GM06990 (cell line): ENCODE results near the gene KRTAP9-7.
"Not testable (repeated sequence)": the region's sequence is repeated elsewhere in the genome, so short reads cannot be mapped to it uniquely, and the experiment has no call there.

Experiments
- DNase-seq: peaks from one replicate; pipeline ENCODE4 v3.0.0-alpha.2; 2011; ENCODE audit not compliant: insufficient read length; ENCODE audit errors: extremely low read depth
- H3K27me3 ChIP-seq: replicated peaks from 2 replicates; pipeline ENCODE4 v1.6.0; 2011; ENCODE audit warnings: low read length; ENCODE audit not compliant: control insufficient read depth, insufficient read depth
- H3K36me3 ChIP-seq: 2 replicates; pipeline ENCODE4 v1.5.1; 2011; ENCODE audit warnings: low read length; ENCODE audit not compliant: control insufficient read depth, insufficient read depth
- H3K4me3 ChIP-seq: replicated peaks from 2 replicates; pipeline ENCODE4 v1.5.1; 2011; ENCODE audit warnings: low read depth, mild to moderate bottlenecking, control low read depth, low read length
- TF ChIP-seq, protein P1 (sequence below): IDR thresholded peaks from 2 replicates; pipeline ENCODE4 v1.5.1; 2011; ENCODE audit warnings: low read length, control low read depth, mild to moderate bottlenecking, inconsistent platforms; ENCODE audit not compliant: insufficient read depth, poor library complexity, severe bottlenecking

KRTAP9-7 gene, protein sequence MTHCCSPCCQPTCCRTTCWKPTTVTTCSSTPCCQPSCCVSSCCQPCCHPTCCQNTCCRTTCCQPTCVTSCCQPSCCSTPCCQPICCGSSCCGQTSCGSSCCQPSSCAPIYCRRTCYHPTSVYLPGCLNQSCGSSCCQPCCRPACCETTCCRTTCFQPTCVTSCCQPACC

GRCh38 chr17:41275648-41276190 lies at the start of gene KRTAP9-7:
Gene KRTAP9-7 (plus strand): TSS chr17:41275698. CDS start chr17:41275698, 0 bp downstream.
- not testable (repeated sequence) for H3K4me3 ChIP-seq, DNase-seq, H3K27me3 ChIP-seq, H3K36me3 ChIP-seq

DNA sequence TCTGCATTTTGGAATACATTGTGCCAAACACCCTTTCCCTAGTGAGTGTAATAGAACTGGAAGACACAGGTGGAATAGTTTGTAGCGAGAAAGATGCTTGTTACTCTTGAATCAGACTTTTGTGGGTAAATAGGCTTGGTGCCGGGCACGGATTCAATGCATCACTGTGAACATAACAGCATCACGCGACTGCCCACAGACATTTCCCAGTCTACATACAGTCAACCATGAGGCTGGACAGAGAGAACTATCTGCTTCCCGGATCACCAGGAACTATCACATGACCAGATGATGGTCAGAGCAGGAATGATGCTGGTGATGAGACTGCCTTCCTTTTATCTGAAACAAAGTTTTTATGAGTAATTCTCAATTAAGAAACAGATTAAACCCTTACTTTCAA lies 49.4 kb upstream of the KRTAP9-7 start:
- TF ChIP-seq, protein P1, sequence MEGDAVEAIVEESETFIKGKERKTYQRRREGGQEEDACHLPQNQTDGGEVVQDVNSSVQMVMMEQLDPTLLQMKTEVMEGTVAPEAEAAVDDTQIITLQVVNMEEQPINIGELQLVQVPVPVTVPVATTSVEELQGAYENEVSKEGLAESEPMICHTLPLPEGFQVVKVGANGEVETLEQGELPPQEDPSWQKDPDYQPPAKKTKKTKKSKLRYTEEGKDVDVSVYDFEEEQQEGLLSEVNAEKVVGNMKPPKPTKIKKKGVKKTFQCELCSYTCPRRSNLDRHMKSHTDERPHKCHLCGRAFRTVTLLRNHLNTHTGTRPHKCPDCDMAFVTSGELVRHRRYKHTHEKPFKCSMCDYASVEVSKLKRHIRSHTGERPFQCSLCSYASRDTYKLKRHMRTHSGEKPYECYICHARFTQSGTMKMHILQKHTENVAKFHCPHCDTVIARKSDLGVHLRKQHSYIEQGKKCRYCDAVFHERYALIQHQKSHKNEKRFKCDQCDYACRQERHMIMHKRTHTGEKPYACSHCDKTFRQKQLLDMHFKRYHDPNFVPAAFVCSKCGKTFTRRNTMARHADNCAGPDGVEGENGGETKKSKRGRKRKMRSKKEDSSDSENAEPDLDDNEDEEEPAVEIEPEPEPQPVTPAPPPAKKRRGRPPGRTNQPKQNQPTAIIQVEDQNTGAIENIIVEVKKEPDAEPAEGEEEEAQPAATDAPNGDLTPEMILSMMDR, result no peak
- no peak overlapping the region for H3K4me3 ChIP-seq
- no peak for DNase-seq
- H3K27me3 ChIP-seq, result no peaks in the 10 kb centered on the region
- H3K36me3 ChIP-seq, result no peaks in the 10 kb centered on the region

GRCh38 chr17:41226598-41227095 lies 48.9 kb upstream of the KRTAP9-7 start, which contains the start of gene KRTAP9-2:
Gene KRTAP9-2 (plus strand): TSS chr17:41226648. CDS start chr17:41226655, 7 bp downstream.
- DNase-seq, H3K4me3 ChIP-seq, H3K27me3 ChIP-seq, H3K36me3 ChIP-seq: not testable (repeated sequence)

GRCh38 chr17:41230094-41230493 lies 45.4 kb upstream of the KRTAP9-7 start:
- DNase-seq, result no peak
- no peak overlapping the region for H3K4me3 ChIP-seq
- no peaks in the 10 kb centered on the region for H3K27me3 ChIP-seq
- no peaks in the 10 kb centered on the region for H3K36me3 ChIP-seq
- TF ChIP-seq, protein P1, result no peak

DNA sequence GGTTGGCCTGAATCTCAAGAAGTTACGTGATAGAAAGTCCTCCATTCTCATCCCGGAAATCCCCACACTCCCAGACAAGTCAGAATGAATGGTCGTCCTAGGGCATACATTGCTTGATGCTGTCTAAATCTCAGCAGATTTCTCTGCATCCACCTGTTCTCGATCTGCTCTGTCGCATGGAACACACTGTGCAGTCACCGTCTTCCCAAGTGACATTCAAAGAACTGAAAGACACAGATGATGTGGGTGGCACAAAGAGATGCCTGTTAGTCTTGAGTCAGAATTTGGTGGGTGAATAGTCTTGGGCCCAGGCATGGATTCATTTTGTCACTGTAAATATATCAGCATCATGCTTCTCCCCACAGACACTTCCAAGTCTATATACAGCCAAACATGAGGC lies 43.8 kb upstream of the KRTAP9-7 start:
- Histone ChIP-seq H3K27me3 (no peaks in the 10 kb centered on the region), H3K4me3 (no peak overlapping the region), H3K36me3 (no peaks in the 10 kb centered on the region)
- TF ChIP-seq, protein P1, result no peak
- DNase-seq, result no peak

DNA sequence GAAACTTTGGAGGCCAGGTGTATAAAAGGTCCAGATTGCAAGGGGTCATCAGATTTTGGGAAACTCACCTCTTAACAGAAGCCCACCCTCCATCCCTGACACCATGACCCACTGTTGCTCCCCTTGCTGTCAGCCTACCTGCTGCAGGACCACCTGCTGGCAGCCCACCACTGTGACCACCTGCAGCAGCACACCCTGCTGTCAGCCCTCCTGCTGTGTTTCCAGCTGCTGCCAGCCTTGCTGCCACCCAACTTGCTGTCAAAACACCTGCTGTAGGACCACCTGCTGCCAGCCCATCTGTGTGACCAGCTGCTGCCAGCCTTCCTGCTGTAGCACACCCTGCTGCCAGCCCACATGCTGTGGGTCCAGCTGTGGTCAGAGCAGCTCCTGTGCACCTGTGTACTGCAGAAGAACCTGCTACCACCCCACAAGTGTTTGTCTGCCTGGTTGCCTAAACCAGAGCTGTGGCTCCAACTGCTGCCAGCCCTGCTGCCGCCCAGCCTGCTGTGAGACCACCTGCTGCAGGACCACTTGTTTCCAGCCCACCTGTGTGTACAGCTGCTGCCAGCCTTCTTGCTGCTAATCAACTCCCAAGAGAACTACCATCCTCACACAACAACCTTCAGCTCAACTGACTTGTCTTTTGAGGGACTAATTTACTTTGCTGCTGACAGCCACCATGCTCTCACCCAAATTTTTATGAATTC lies 42.9 kb upstream of the KRTAP9-7 start, which contains the start of gene KRTAP9-3:
Gene KRTAP9-3, plus strand, starts transcription at position 51 of the 707 bp plus-strand sequence. Its CDS starts 53 bp downstream, at position 104.
- not testable (repeated sequence) for DNase-seq, H3K36me3 ChIP-seq, H3K4me3 ChIP-seq, H3K27me3 ChIP-seq

DNA sequence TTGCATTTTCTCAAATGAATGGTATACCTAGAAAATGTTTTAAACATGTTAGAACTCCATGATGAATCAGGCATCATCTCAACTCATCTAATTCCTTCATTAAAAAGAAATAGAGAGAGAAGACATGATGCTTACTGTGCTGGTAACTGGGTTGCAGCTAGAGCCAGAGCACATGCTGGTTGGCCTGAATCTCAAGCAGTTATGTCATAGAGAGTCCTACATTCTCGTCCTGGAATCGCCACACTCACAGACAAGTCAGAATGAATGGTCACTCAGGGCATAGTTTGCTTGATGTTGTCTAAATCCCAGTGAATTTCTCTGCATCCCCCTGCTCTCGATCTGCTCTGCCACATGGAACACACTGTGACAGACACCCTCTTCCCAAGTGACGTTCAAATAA lies 38.4 kb upstream of the KRTAP9-7 start:
- not testable (repeated sequence) for H3K27me3 ChIP-seq, H3K36me3 ChIP-seq, H3K4me3 ChIP-seq, DNase-seq

- H3K4me3 ChIP-seq, H3K27me3 ChIP-seq, DNase-seq, H3K36me3 ChIP-seq: not testable (repeated sequence)
Observed at GRCh38 chr17:41237949-41238437, 37.5 kb upstream of the KRTAP9-7 start, which contains the start of gene KRTAP9-8. Gene KRTAP9-8 (plus strand): TSS chr17:41237999. CDS start chr17:41238052, 53 bp downstream.

DNA sequence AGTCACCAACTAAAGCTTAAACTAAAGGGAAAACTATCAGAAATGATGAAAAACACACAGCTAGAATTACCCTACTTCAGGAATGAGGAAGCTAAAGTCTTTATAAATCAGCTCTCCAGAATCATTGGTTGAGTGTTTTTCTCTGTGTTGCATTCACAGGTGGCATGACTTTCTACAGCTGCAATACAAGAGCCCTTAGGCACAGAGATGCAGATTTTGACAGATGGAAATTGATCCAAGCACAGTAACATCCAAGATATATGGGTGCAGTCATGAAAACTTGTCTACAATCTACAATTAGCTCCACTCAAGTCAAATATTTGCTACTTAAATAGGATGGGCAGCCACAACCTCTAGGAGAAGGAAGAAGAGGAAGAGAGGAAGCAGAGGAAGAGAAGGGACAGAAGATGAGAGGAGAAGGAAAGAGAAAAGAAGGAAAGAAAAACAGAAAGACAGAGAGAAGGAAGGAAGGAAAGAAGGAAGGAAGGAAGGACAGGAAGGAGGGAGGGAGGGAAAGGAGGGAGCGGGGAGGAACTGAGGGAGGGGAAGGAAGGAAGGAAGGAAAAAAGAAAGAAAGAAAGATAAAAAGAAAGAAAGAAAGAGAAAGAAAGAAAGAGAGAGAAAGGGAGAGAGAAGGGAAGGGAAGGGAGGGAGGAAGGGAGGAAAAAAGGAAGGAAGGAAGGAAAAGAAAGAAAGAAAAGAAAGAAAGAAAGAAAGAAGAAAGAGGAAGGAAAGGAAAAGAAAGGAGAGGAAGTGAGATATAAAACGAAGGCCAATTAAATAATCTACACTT lies 28.3 kb upstream of the KRTAP9-7 start:
- H3K27me3 ChIP-seq, H3K4me3 ChIP-seq, H3K36me3 ChIP-seq, DNase-seq: not testable (repeated sequence)

DNA sequence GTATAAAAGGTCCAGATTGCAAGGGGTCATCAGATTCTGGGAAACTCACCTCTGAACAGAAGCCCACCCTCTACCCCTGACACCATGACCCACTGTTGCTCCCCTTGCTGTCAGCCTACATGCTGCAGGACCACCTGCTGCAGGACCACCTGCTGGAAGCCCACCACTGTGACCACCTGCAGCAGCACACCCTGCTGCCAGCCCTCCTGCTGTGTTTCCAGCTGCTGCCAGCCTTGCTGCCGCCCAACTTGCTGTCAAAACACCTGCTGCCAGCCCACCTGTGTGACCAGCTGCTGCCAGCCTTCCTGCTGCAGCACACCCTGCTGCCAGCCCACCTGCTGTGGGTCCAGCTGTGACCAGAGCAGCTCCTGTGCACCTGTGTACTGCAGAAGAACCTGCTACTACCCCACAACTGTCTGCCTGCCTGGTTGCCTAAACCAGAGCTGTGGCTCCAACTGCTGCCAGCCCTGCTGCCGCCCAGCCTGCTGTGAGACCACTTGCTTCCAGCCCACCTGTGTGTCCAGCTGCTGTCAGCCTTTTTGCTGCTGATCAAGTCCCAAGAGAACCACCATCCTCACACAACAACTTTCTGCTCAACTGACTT lies 25.8 kb upstream of the KRTAP9-7 start, which contains the start of gene KRTAP9-4:
Gene KRTAP9-4, plus strand, starts transcription at position 51 of the 604 bp plus-strand sequence. Its CDS starts 34 bp downstream, at position 85.
- not testable (repeated sequence) for H3K36me3 ChIP-seq, H3K4me3 ChIP-seq, DNase-seq, H3K27me3 ChIP-seq
